A549 (cell line): ENCODE data around the gene SCTR.

Experiments
- JUNB ChIP-seq: fragments of >200 bp; sonication (Bioruptor Twin); formaldehyde crosslinking; IDR thresholded peaks from 2 replicates; pipeline ENCODE4 v1.6.1; 2016
- MAZ ChIP-seq: fragments of 150-350 bp; IDR thresholded peaks from 2 replicates; pipeline ENCODE4 v1.6.1; 2014; ENCODE audit warnings: antibody characterized with exemption, low read depth, low read length, borderline replicate concordance
- ZFP36 ChIP-seq: fragments of 450-650 bp; IDR thresholded peaks from 2 replicates; pipeline ENCODE4 v1.6.1; 2014; ENCODE audit warnings: borderline replicate concordance; ENCODE audit not compliant: partially characterized antibody
- ZSCAN20 ChIP-seq: fragments of 250-450 bp; sonication (Bioruptor Pico); IDR thresholded peaks from 2 replicates; pipeline ENCODE4 v1.8.0; 2022; ENCODE audit warnings: mild to moderate bottlenecking, moderate library complexity
- TF ChIP-seq, protein P1 (sequence below): fragments of >200 bp; sonication (Bioruptor Twin); formaldehyde crosslinking; IDR thresholded peaks from 3 replicates; pipeline ENCODE4 v1.5.1; 2016

DNA sequence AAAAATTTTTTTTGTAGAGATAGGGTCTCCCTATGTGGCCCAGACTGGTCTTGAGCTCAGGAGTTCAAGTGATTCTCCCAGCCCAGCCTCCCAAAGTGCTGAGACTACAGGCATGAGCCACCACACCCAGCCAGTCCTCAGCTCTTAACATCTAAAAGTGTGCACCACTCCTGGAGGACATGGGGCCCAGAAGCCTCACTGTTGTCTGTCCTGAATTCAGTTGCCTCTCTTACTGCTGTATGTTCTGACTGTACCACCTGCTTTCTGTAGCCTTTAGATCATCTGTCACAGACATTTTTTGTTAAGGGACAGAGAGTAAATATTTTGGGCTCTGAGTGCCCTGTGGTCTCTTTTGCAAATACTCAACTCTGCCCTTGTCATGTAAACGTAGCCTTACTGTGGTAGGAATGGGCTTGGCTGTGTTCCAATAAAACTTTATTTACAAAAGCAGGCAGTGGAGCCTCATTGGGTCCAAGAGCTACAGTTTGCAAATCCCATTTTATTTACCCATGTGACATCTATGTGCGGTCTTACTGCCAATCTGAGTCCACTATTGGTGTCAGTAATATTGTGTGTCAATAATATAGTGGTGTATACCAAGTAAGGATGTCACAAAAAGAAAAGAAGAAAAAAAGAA, 54.5 kb downstream of the SCTR start:
- TF ChIP-seq, protein P1, sequence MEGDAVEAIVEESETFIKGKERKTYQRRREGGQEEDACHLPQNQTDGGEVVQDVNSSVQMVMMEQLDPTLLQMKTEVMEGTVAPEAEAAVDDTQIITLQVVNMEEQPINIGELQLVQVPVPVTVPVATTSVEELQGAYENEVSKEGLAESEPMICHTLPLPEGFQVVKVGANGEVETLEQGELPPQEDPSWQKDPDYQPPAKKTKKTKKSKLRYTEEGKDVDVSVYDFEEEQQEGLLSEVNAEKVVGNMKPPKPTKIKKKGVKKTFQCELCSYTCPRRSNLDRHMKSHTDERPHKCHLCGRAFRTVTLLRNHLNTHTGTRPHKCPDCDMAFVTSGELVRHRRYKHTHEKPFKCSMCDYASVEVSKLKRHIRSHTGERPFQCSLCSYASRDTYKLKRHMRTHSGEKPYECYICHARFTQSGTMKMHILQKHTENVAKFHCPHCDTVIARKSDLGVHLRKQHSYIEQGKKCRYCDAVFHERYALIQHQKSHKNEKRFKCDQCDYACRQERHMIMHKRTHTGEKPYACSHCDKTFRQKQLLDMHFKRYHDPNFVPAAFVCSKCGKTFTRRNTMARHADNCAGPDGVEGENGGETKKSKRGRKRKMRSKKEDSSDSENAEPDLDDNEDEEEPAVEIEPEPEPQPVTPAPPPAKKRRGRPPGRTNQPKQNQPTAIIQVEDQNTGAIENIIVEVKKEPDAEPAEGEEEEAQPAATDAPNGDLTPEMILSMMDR: no peak
- TF ChIP-seq MAZ (no peak), JUNB (no peak), ZSCAN20 (CRISPR knock-in tag) (no peak), ZFP36 (no peak)
